Measurements from ENCODE around the gene SPOUT1. TPM values are rescaled to one million over a fixed set of nuclear protein-coding genes. Genes with fewer than 3 reads are reported as not detected.

SPOUT1 gene
- total and polyA plus RNA-seq, 2 of the 13 experiments (the other 11 are each of a cell fraction or from before 2014, with no cell fraction given): 39.0 to 45.8 TPM

- TF ChIP-seq SNAPC5 (CRISPR knock-in tag; IDR thresholded peaks at IDR 0.05; ENCODE audit: borderline replicate concordance): no peak
- TF ChIP-seq THRA (CRISPR knock-in tag; IDR thresholded peaks at IDR 0.05; ENCODE audit: borderline replicate concordance): 0 out of 2 replicates have a peak, but pooled peaks have one; percentile 18
- no peak for TF ChIP-seq ZNF557 (CRISPR knock-in tag; IDR thresholded peaks at IDR 0.05)
- TF ChIP-seq MEF2D (CRISPR knock-in tag; IDR thresholded peaks at IDR 0.05): 0 out of 2 replicates have a peak, but pooled peaks have one; percentile 62
- no peak for TF ChIP-seq GZF1 (CRISPR knock-in tag; IDR thresholded peaks at IDR 0.05)
- TF ChIP-seq CSRNP1 (CRISPR knock-in tag; IDR thresholded peaks at IDR 0.05): no peak
- peak; percentile 59; the same call in 1 of the 2 replicates for TF ChIP-seq KDM3A (CRISPR knock-in tag; IDR thresholded peaks at IDR 0.05; ENCODE audit: low read depth)
- no peak for TF ChIP-seq ZNF232 (CRISPR knock-in tag; IDR thresholded peaks at IDR 0.05; ENCODE audit: borderline replicate concordance)
- TF ChIP-seq ZNF691 (CRISPR knock-in tag; IDR thresholded peaks at IDR 0.05; ENCODE audit: borderline replicate concordance, low read depth): peak; percentile 58; the same call in 1 of the 2 replicates
- peak; percentile 60; the same call in 1 of the 2 replicates for TF ChIP-seq ZFY (CRISPR knock-in tag; IDR thresholded peaks at IDR 0.05)
- TF ChIP-seq SP4 (CRISPR knock-in tag; IDR thresholded peaks at IDR 0.05): 0 out of 2 replicates have a peak, but pooled peaks have one; percentile 30
- TF ChIP-seq SMAD9 (CRISPR knock-in tag; IDR thresholded peaks at IDR 0.05): no peak
- no peak for TF ChIP-seq ZNF33B (CRISPR knock-in tag; IDR thresholded peaks at IDR 0.05)
- no peak for TF ChIP-seq MTA1 (CRISPR knock-in tag; IDR thresholded peaks at IDR 0.05; ENCODE audit: borderline replicate concordance)
- TF ChIP-seq KLF16 (CRISPR knock-in tag; IDR thresholded peaks at IDR 0.05): 0 out of 4 replicates have a peak, but pooled peaks of 1 of the 2 experiments have one; percentile 38
- TF ChIP-seq AKNA (CRISPR knock-in tag; IDR thresholded peaks at IDR 0.05; ENCODE audit: borderline replicate concordance): no peak
- TF ChIP-seq MAZ (IDR thresholded peaks at IDR 0.05; ENCODE audit: borderline replicate concordance, low read depth, low read length): no peak; the same call in 1 of the 2 replicates
- TF ChIP-seq MAZ (CRISPR knock-in tag; IDR thresholded peaks at IDR 0.05; ENCODE audit: low read depth): peak; percentile 48; the same call in 1 of the 2 replicates
- TF ChIP-seq SMARCE1 (IDR thresholded peaks at IDR 0.05; ENCODE audit: borderline replicate concordance): no peak
- no peak for TF ChIP-seq FOXC1 (CRISPR knock-in tag; IDR thresholded peaks at IDR 0.05; ENCODE audit: borderline replicate concordance)
- no peak for TF ChIP-seq MATR3 (CRISPR knock-in tag; IDR thresholded peaks at IDR 0.05)
Measured at GRCh38 chr9:128863647-128864046, 34.1 kb upstream of the SPOUT1 start (continued).
